Measurements from ENCODE around the gene SCYGR6.

DNA sequence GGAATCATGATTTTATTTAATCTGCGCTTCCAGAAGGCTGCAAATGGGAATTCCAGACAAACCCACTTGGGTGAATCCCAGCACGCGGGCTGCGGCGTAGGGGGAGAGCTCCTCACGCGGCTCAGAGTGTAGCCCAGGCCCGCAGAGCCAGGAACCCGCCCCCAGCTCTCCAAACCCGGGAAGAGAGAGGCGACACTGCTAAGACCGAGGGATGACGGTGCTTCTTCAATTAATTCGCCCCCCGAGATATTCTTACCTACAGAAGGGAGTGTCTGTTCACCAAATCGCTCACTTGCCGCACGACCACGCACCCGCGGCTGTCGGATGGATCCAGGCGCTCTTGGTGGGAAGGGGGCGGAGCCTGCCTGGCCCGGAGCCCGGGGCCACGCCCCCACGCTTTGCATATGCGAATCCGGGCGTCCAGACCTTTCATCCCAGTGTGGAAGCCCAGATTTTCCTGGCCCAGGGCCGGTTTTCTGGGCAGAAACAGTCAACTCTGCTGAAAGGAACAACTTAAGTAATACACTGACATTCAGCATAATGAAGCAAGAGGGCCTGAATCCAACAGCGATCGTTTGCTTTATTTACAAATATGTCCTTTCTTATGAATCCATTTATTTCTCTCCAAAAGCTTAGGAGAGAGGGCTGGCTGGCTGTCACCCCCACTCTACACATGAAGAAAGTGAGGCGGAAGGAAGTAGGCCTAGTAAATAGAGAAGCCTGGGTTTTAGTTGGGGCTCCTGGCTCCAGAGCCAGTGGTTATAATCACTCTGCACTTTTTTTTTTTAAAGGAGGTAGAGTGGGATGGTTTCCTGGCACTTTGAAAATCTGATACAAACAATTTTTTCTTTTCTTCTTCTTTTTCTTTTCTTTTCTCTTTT, 6.6 kb downstream of the SCYGR6 start, which contains the start of gene SLC19A3:
- TF ChIP-seq GABPB1 (CRISPR knock-in tag; IDR thresholded peaks at IDR 0.05), result no peak
- TF ChIP-seq ZBTB21 (CRISPR knock-in tag; IDR thresholded peaks at IDR 0.05; ENCODE audit: borderline replicate concordance), result no peak
- TF ChIP-seq, protein P1, sequence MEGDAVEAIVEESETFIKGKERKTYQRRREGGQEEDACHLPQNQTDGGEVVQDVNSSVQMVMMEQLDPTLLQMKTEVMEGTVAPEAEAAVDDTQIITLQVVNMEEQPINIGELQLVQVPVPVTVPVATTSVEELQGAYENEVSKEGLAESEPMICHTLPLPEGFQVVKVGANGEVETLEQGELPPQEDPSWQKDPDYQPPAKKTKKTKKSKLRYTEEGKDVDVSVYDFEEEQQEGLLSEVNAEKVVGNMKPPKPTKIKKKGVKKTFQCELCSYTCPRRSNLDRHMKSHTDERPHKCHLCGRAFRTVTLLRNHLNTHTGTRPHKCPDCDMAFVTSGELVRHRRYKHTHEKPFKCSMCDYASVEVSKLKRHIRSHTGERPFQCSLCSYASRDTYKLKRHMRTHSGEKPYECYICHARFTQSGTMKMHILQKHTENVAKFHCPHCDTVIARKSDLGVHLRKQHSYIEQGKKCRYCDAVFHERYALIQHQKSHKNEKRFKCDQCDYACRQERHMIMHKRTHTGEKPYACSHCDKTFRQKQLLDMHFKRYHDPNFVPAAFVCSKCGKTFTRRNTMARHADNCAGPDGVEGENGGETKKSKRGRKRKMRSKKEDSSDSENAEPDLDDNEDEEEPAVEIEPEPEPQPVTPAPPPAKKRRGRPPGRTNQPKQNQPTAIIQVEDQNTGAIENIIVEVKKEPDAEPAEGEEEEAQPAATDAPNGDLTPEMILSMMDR (IDR thresholded peaks at IDR 0.05), result no peak
- no peak for TF ChIP-seq ELF4 (CRISPR knock-in tag; IDR thresholded peaks at IDR 0.05; ENCODE audit: low read depth)
- no peak for TF ChIP-seq NFYB (CRISPR knock-in tag; conservative IDR thresholded peaks at IDR 0.05; ENCODE audit: low read depth)
- TF ChIP-seq, protein P2, sequence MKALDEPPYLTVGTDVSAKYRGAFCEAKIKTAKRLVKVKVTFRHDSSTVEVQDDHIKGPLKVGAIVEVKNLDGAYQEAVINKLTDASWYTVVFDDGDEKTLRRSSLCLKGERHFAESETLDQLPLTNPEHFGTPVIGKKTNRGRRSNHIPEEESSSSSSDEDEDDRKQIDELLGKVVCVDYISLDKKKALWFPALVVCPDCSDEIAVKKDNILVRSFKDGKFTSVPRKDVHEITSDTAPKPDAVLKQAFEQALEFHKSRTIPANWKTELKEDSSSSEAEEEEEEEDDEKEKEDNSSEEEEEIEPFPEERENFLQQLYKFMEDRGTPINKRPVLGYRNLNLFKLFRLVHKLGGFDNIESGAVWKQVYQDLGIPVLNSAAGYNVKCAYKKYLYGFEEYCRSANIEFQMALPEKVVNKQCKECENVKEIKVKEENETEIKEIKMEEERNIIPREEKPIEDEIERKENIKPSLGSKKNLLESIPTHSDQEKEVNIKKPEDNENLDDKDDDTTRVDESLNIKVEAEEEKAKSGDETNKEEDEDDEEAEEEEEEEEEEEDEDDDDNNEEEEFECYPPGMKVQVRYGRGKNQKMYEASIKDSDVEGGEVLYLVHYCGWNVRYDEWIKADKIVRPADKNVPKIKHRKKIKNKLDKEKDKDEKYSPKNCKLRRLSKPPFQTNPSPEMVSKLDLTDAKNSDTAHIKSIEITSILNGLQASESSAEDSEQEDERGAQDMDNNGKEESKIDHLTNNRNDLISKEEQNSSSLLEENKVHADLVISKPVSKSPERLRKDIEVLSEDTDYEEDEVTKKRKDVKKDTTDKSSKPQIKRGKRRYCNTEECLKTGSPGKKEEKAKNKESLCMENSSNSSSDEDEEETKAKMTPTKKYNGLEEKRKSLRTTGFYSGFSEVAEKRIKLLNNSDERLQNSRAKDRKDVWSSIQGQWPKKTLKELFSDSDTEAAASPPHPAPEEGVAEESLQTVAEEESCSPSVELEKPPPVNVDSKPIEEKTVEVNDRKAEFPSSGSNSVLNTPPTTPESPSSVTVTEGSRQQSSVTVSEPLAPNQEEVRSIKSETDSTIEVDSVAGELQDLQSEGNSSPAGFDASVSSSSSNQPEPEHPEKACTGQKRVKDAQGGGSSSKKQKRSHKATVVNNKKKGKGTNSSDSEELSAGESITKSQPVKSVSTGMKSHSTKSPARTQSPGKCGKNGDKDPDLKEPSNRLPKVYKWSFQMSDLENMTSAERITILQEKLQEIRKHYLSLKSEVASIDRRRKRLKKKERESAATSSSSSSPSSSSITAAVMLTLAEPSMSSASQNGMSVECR (CRISPR knock-in tag; IDR thresholded peaks at IDR 0.05; ENCODE audit: borderline replicate concordance), result no peak
- TF ChIP-seq, protein P3, sequence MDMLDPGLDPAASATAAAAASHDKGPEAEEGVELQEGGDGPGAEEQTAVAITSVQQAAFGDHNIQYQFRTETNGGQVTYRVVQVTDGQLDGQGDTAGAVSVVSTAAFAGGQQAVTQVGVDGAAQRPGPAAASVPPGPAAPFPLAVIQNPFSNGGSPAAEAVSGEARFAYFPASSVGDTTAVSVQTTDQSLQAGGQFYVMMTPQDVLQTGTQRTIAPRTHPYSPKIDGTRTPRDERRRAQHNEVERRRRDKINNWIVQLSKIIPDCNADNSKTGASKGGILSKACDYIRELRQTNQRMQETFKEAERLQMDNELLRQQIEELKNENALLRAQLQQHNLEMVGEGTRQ (CRISPR knock-in tag; IDR thresholded peaks at IDR 0.05), result no peak
- TF ChIP-seq, protein P4, sequence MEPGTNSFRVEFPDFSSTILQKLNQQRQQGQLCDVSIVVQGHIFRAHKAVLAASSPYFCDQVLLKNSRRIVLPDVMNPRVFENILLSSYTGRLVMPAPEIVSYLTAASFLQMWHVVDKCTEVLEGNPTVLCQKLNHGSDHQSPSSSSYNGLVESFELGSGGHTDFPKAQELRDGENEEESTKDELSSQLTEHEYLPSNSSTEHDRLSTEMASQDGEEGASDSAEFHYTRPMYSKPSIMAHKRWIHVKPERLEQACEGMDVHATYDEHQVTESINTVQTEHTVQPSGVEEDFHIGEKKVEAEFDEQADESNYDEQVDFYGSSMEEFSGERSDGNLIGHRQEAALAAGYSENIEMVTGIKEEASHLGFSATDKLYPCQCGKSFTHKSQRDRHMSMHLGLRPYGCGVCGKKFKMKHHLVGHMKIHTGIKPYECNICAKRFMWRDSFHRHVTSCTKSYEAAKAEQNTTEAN (CRISPR knock-in tag; IDR thresholded peaks at IDR 0.05), result no peak
- TF ChIP-seq CREB1 (CRISPR knock-in tag; IDR thresholded peaks at IDR 0.05), result no peak
- TF ChIP-seq ATF1 (CRISPR knock-in tag; IDR thresholded peaks at IDR 0.05), result no peak
